ENCODE measurements around the gene YIPF7. TPM values are rescaled to one million over a fixed set of nuclear protein-coding genes. Genes with fewer than 3 reads are reported as not detected.

Gene YIPF7
- total RNA-seq, 1 donor, result not detected

- no peak overlapping the region for H3K4me3 ChIP-seq (ENCODE audit: low read depth, low read length)
- TF ChIP-seq CTCF (IDR thresholded peaks at IDR 0.05; ENCODE audit: insufficient read depth, low read depth, low read length), result no peak
- no peak for DNase-seq (ENCODE audit: low read depth)
Observed at GRCh38 chr4:44662623-44663005, 11.2 kb upstream of the YIPF7 start.

GRCh38 chr4:44661940-44662622 is 10.7 kb upstream of the YIPF7 start:
- DNase-seq (ENCODE audit: low read depth), result no peak
- TF ChIP-seq CTCF (IDR thresholded peaks at IDR 0.05; ENCODE audit: insufficient read depth, low read depth, low read length), result no peak
- no peak overlapping the region for H3K4me3 ChIP-seq (ENCODE audit: low read depth, low read length)

- no peak for DNase-seq (ENCODE audit: low read depth)
- TF ChIP-seq CTCF (IDR thresholded peaks at IDR 0.05; ENCODE audit: insufficient read depth, low read depth, low read length), result no peak
- H3K4me3 ChIP-seq (ENCODE audit: low read depth, low read length), result no peak overlapping the region
Observed at GRCh38 chr4:44660396-44660795, 9.0 kb upstream of the YIPF7 start.

GRCh38 chr4:44652002-44652401 is 577 bp upstream of the YIPF7 start:
- DNase-seq (ENCODE audit: low read depth), result no peak
- no peak overlapping the region for H3K4me3 ChIP-seq (ENCODE audit: low read depth, low read length)
- TF ChIP-seq CTCF (IDR thresholded peaks at IDR 0.05; ENCODE audit: insufficient read depth, low read depth, low read length), result no peak

- no peak overlapping the region for H3K4me3 ChIP-seq (ENCODE audit: low read depth, low read length)
- DNase-seq (ENCODE audit: low read depth), result no peak
- TF ChIP-seq CTCF (IDR thresholded peaks at IDR 0.05; ENCODE audit: insufficient read depth, low read depth, low read length), result no peak
Observed at GRCh38 chr4:44646151-44646550, 5.3 kb downstream of the YIPF7 start.

GRCh38 chr4:44638091-44638490 is 13.3 kb downstream of the YIPF7 start:
- no peak overlapping the region for H3K4me3 ChIP-seq (ENCODE audit: low read depth, low read length)
- no peak for TF ChIP-seq CTCF (IDR thresholded peaks at IDR 0.05; ENCODE audit: insufficient read depth, low read depth, low read length)
- no peak for DNase-seq (ENCODE audit: low read depth)

- DNase-seq (ENCODE audit: low read depth), result no peak
- TF ChIP-seq CTCF (IDR thresholded peaks at IDR 0.05; ENCODE audit: insufficient read depth, low read depth, low read length), result no peak
Observed at GRCh38 chr4:44632733-44633132, 18.7 kb downstream of the YIPF7 start.

More at GRCh38 chr4:44632733-44633132, 18.7 kb downstream of the YIPF7 start:
- no peak overlapping the region for H3K4me3 ChIP-seq (ENCODE audit: low read depth, low read length)

All from fibroblast of villous mesenchyme (primary cell).